GM23338 (cell line): ENCODE results near the gene TNFRSF21. TPM values are rescaled to one million over a fixed set of nuclear protein-coding genes. Genes with fewer than 3 reads are reported as not detected.

Source experiments
- ATAC-seq: fragments of 200-7000 bp; cut with Tn5 transposase; 3 replicates; pipeline ENCODE4 v1.9.1; 2020
- DNase-seq: peaks from one replicate; pipeline ENCODE4 v3.0.0-alpha.2; 2015; ENCODE audit warnings: low spot score
- H2AFZ ChIP-seq: fragments of 200-600 bp; sonication (generic); 2 replicates; pipeline ENCODE4 v1.8.0; 2016; ENCODE audit warnings: antibody characterized with exemption, mild to moderate bottlenecking, moderate library complexity
- H3F3A ChIP-seq: fragments of 200-600 bp; sonication (generic); replicated peaks from 2 replicates; pipeline ENCODE4 v1.8.0; 2017; ENCODE audit warnings: antibody characterized with exemption, mixed run types, low read depth
- H3K27ac ChIP-seq: fragments of 200-600 bp; sonication (generic); 2 replicates; pipeline ENCODE4 v1.6.1; 2016; ENCODE audit warnings: low read depth
- H3K27me3 ChIP-seq: fragments of 200-600 bp; sonication (generic); 2 replicates; pipeline ENCODE4 v1.8.0; 2016; ENCODE audit warnings: mild to moderate bottlenecking, mixed run types, moderate library complexity; ENCODE audit not compliant: insufficient read depth
- H3K36me3 ChIP-seq: fragments of 200-600 bp; sonication (generic); 2 replicates; pipeline ENCODE4 v1.8.0; 2016; ENCODE audit warnings: mild to moderate bottlenecking; ENCODE audit not compliant: insufficient read depth
- H3K4me1 ChIP-seq: fragments of 200-600 bp; sonication (generic); 2 replicates; pipeline ENCODE4 v1.8.0; 2016; ENCODE audit warnings: mild to moderate bottlenecking, moderate library complexity; ENCODE audit not compliant: insufficient read depth
- H3K4me2 ChIP-seq: fragments of 200-600 bp; sonication (generic); 2 replicates; pipeline ENCODE4 v1.7.1; 2017; ENCODE audit warnings: mixed run types
- H3K4me3 ChIP-seq: fragments of 200-600 bp; sonication (generic); 2 replicates; pipeline ENCODE4 v1.6.1; 2016; ENCODE audit warnings: mixed run types
- H3K79me2 ChIP-seq: fragments of 200-600 bp; sonication (generic); replicated peaks from 2 replicates; pipeline ENCODE4 v1.8.0; 2017; ENCODE audit warnings: mild to moderate bottlenecking; ENCODE audit not compliant: insufficient read depth
- H3K9me2 ChIP-seq: fragments of 200-600 bp; sonication (generic); 2 replicates; pipeline ENCODE4 v1.8.0; 2017; ENCODE audit not compliant: insufficient read depth
- H4K20me1 ChIP-seq: fragments of 200-600 bp; sonication (generic); replicated peaks from 2 replicates; pipeline ENCODE4 v1.8.0; 2017; ENCODE audit warnings: mild to moderate bottlenecking; ENCODE audit not compliant: insufficient read depth
- H3K27ac Mint-ChIP-seq: 2 replicates; pipeline ENCODE4 v1.8.0; 2020; ENCODE audit warnings: inconsistent platforms, mild to moderate bottlenecking, moderate library complexity, mixed read lengths
- H3K27me3 Mint-ChIP-seq: 3 replicates; pipeline ENCODE4 v1.8.0; 2022; ENCODE audit warnings: low read depth, mild to moderate bottlenecking, moderate library complexity, mixed read lengths, inconsistent platforms; ENCODE audit not compliant: insufficient read depth, poor library complexity
- H3K36me3 Mint-ChIP-seq: 3 replicates; pipeline ENCODE4 v1.8.0; 2021; ENCODE audit warnings: low read depth, mild to moderate bottlenecking, inconsistent platforms, moderate library complexity, mixed read lengths
- H3K4me1 Mint-ChIP-seq: 3 replicates; pipeline ENCODE4 v1.8.0; 2020; ENCODE audit warnings: mild to moderate bottlenecking, inconsistent platforms, mixed read lengths
- H3K4me3 Mint-ChIP-seq: 3 replicates; pipeline ENCODE4 v1.8.0; 2021; ENCODE audit warnings: moderate library complexity, mild to moderate bottlenecking, inconsistent platforms, mixed read lengths
- H3K9me3 Mint-ChIP-seq: 3 replicates; pipeline ENCODE4 v1.8.0; 2020; ENCODE audit warnings: moderate library complexity, mild to moderate bottlenecking, inconsistent platforms, mixed read lengths
- CREB1 ChIP-seq: fragments of 250-450 bp; sonication (Bioruptor Pico); IDR thresholded peaks from 2 replicates; pipeline ENCODE4 v1.5.0; 2020; ENCODE audit warnings: low read depth, mild to moderate bottlenecking, moderate library complexity
- ETS1 ChIP-seq: IDR thresholded peaks from 2 replicates; pipeline ENCODE4 v1.6.1; 2016; ENCODE audit warnings: antibody characterized with exemption
- JUNB ChIP-seq: IDR thresholded peaks from one replicate; pipeline ENCODE4 v1.6.1; 2016; ENCODE audit warnings: antibody characterized with exemption; ENCODE audit not compliant: unreplicated experiment
- NANOG ChIP-seq: IDR thresholded peaks from 2 replicates; pipeline ENCODE4 v1.6.1; 2016; ENCODE audit warnings: antibody characterized with exemption, borderline replicate concordance
- POLR2AphosphoS5 ChIP-seq: IDR thresholded peaks from 2 replicates; pipeline ENCODE4 v1.6.1; 2016; ENCODE audit warnings: antibody characterized with exemption, low read depth
- ZNF331 ChIP-seq: fragments of 250-450 bp; sonication (Bioruptor Pico); IDR thresholded peaks from 2 replicates; pipeline ENCODE4 v1.5.0; 2020; ENCODE audit warnings: low read depth, mild to moderate bottlenecking, moderate library complexity
- polyA plus RNA-seq: library from polyadenylated mRNA; unstranded; fragments of >200 nt; fragmentation: Nextera tagmentation; extraction: Ambion mirVana; gene quantifications from 2 replicates; pipeline ENCODE4 v1.2.1, GENCODE V29; 2016
- total RNA-seq: library from RNA; depleted of rRNA; stranded (reverse); fragments of >200 nt; shearing (Covaris generic); gene quantifications from 2 replicates; pipeline ENCODE4 v1.2.3, GENCODE V29; 2014
- TF ChIP-seq, protein P1 (sequence below): IDR thresholded peaks from one replicate; pipeline ENCODE4 v1.6.1; 2018; ENCODE audit warnings: antibody characterized with exemption; ENCODE audit not compliant: unreplicated experiment

Gene TNFRSF21
- total and polyA plus RNA-seq, 2 experiments from 2014 or later: 22.1 to 48.1 TPM

GRCh38 chr6:47344022-47344421 lies 34.3 kb upstream of the TNFRSF21 start:
- no peak overlapping the region for H3K27ac Mint-ChIP-seq
- no peaks in the 10 kb centered on the region for H3K9me3 Mint-ChIP-seq

DNA sequence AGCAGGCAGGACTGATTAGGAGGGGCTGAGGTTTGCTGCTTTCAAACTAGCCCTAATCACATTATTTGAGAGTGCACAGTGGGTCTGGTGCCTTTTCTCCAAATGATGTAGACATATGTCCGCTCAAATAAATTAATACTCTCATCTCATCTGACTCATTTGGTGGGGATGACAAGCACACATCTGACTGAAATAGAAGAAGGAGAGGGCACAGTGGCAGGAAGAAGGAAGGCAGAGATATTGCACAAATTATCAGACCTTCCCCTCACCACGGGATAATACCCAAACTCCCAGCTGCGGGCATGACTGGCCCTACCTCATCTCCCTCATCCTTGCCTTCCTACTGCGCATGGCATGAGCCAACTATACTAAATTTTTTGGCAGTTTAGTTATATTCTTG lies 33.9 kb upstream of the TNFRSF21 start:
- Histone ChIP-seq H3K4me2 (no peak overlapping the region), H3K4me1 (no peaks in the 10 kb centered on the region), H3K27me3 (no peaks in the 10 kb centered on the region), H3F3A (no peaks in the 10 kb centered on the region), H3K79me2 (no peaks in the 10 kb centered on the region), H3K36me3 (no peaks in the 10 kb centered on the region), H3K27ac (no peak overlapping the region), H4K20me1 (no peaks in the 10 kb centered on the region), H3K4me3 (no peak overlapping the region), H3K9me2 (no peaks in the 10 kb centered on the region), H2AFZ (no peak overlapping the region)
- H3K36me3 Mint-ChIP-seq: no peaks in the 10 kb centered on the region
- peaks cover 3% of the 10 kb centered on the region; the same call in 2 of the 3 replicates for H3K4me1 Mint-ChIP-seq
- H3K27me3 Mint-ChIP-seq: peaks cover 5% of the 10 kb centered on the region
- DNase-seq (no peak), ATAC-seq (no peak)
- TF ChIP-seq NANOG (no peak), ETS1 (no peak)
- H3K9me3 Mint-ChIP-seq: no peaks in the 10 kb centered on the region
- H3K4me3 Mint-ChIP-seq: no peak overlapping the region
- H3K27ac Mint-ChIP-seq: no peak overlapping the region

More at GRCh38 chr6:47344022-47344421, 34.3 kb upstream of the TNFRSF21 start:
- Histone ChIP-seq H4K20me1 (no peaks in the 10 kb centered on the region), H2AFZ (no peak overlapping the region), H3K4me1 (no peaks in the 10 kb centered on the region), H3F3A (no peaks in the 10 kb centered on the region), H3K4me3 (no peak overlapping the region), H3K9me2 (no peaks in the 10 kb centered on the region), H3K27me3 (no peaks in the 10 kb centered on the region), H3K4me2 (no peak overlapping the region), H3K36me3 (no peaks in the 10 kb centered on the region), H3K79me2 (no peaks in the 10 kb centered on the region), H3K27ac (no peak overlapping the region)
- Mint-ChIP-seq H3K36me3 (no peaks in the 10 kb centered on the region), H3K4me3 (no peak overlapping the region), H3K27me3 (peaks cover 5% of the 10 kb centered on the region), H3K4me1 (peaks cover 3% of the 10 kb centered on the region; the same call in 2 of the 3 replicates)
- DNase-seq: no peak
- ATAC-seq: no peak
- TF ChIP-seq, protein P1, sequence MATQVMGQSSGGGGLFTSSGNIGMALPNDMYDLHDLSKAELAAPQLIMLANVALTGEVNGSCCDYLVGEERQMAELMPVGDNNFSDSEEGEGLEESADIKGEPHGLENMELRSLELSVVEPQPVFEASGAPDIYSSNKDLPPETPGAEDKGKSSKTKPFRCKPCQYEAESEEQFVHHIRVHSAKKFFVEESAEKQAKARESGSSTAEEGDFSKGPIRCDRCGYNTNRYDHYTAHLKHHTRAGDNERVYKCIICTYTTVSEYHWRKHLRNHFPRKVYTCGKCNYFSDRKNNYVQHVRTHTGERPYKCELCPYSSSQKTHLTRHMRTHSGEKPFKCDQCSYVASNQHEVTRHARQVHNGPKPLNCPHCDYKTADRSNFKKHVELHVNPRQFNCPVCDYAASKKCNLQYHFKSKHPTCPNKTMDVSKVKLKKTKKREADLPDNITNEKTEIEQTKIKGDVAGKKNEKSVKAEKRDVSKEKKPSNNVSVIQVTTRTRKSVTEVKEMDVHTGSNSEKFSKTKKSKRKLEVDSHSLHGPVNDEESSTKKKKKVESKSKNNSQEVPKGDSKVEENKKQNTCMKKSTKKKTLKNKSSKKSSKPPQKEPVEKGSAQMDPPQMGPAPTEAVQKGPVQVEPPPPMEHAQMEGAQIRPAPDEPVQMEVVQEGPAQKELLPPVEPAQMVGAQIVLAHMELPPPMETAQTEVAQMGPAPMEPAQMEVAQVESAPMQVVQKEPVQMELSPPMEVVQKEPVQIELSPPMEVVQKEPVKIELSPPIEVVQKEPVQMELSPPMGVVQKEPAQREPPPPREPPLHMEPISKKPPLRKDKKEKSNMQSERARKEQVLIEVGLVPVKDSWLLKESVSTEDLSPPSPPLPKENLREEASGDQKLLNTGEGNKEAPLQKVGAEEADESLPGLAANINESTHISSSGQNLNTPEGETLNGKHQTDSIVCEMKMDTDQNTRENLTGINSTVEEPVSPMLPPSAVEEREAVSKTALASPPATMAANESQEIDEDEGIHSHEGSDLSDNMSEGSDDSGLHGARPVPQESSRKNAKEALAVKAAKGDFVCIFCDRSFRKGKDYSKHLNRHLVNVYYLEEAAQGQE: no peak
- TF ChIP-seq ZNF331 (CRISPR knock-in tag): no peak
- no peak for TF ChIP-seq JUNB

DNA sequence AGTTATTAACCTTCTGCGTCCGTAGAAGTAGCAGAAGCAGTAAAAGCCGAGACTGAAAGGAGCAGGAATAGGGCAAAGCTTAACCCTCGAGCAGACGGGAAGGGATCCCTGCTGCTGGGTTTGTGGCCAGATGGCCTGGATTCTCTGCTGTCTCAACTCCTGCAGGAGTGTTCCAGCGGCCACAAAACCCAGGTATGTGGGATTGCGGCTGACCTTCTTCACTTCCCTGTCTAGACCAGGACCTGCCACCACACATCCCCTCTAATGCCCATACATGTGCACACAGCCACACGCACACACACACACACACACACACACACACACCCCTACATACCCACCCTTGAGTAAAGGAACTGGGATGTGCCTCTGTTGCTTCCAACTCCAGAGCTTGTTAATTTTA lies 33.1 kb upstream of the TNFRSF21 start:
- ATAC-seq (no peak), DNase-seq (no peak)
- Histone ChIP-seq H3K36me3 (no peaks in the 10 kb centered on the region), H3K4me1 (no peaks in the 10 kb centered on the region), H3K9me2 (no peaks in the 10 kb centered on the region), H3F3A (no peaks in the 10 kb centered on the region), H4K20me1 (no peaks in the 10 kb centered on the region), H2AFZ (0 out of 2 replicates have a peak overlapping the region, but pooled peaks have one; percentile 59), H3K27me3 (no peaks in the 10 kb centered on the region), H3K27ac (no peak overlapping the region), H3K4me3 (no peak overlapping the region), H3K79me2 (no peaks in the 10 kb centered on the region), H3K4me2 (no peak overlapping the region)
- Mint-ChIP-seq H3K36me3 (no peaks in the 10 kb centered on the region), H3K27me3 (peaks cover 5% of the 10 kb centered on the region), H3K27ac (no peak overlapping the region), H3K4me1 (peaks cover 3% of the 10 kb centered on the region; the same call in 2 of the 3 replicates), H3K4me3 (no peak overlapping the region), H3K9me3 (no peaks in the 10 kb centered on the region)
- TF ChIP-seq NANOG: no peak
- no peak for TF ChIP-seq POLR2AphosphoS5
- no peak for TF ChIP-seq CREB1
- TF ChIP-seq, protein P1: no peak
